ENCODE results near the gene GGNBP2. TPM values are rescaled to one million over a fixed set of nuclear protein-coding genes. Genes with fewer than 3 reads are reported as not detected.

The GGNBP2 gene
- total and polyA plus RNA-seq, 2 of the 8 experiments (the other 6 are each of a cell fraction or from before 2014, with no cell fraction given): 29.2 to 35.8 TPM

DNA sequence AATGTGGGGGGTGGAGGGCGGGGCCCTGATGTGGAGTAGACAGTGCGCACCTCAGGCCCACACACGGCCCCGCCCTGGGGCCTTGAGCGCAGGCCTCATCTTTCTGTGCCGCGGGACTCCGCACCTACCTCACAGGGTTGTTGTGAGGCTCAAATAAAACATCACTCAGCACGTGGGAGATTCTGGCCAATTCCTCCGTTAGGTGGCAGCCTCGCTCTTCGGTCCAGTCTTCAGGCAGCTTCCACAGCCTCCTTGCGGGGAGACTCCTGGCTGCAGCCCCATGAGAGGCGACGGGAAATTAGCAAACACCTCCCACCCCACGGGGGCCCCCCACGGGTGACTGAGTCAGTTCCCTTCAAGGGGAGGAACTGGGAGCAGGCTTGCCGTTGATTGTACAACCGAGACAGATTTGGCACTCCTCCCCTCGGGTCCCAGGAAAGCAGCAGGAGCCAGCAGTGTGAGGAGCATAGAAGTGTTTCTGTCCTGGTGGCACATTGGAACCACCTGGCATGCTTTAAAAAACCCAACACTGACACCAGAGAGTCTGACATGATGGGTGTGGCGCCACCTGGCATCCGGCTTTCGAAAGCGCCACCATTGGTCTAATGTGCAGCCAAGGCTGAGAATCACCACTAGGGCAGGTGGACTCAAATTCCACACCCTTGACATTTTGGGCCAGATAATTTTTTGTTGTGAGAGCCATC is 64.2 kb downstream of the GGNBP2 start:
- Histone ChIP-seq H2BK5ac (ENCODE audit: low read depth, low read length) (no peak overlapping the region), H3K4ac (replicated peaks; ENCODE audit: insufficient read length, low read depth, low read length) (no peak overlapping the region), H3K36me3 (ENCODE audit: control insufficient read depth in 2 of 4, insufficient read depth in 4 of 4, low read length in 3 of 4) (peaks cover 0 to 3% (median 0%) of the 10 kb centered on the region in 4 experiments; a peak in 1 of 8 replicates), H2BK120ac (replicated peaks; ENCODE audit: low read depth, low read length) (no peak overlapping the region), H3K79me2 (ENCODE audit: control insufficient read depth in 1 of 2, insufficient read depth in 2 of 2, low read length in 2 of 2) (peaks cover 2 to 13% of the 10 kb centered on the region in 2 experiments; a peak in 2 of 4 replicates), H4K8ac (ENCODE audit: extremely low read depth, insufficient read depth, low read length) (no peak overlapping the region), H3K27me3 (replicated peaks in 1 of 4; ENCODE audit: control insufficient read depth in 3 of 4, extremely low read depth in 1 of 4, insufficient read depth in 3 of 4, low read length in 3 of 4) (no peaks in the 10 kb centered on the region), H3K4me3 (ENCODE audit: extremely low read depth in 1 of 4, insufficient read depth in 2 of 4, low read depth in 3 of 4, low read length in 4 of 4) (no peak overlapping the region), H3K9me3 (ENCODE audit: insufficient read depth in 2 of 2, low read depth in 1 of 2, low read length in 1 of 2) (no peaks in the 10 kb centered on the region), H3K4me1 (replicated peaks in 1 of 4; ENCODE audit: control insufficient read depth in 3 of 4, insufficient read depth in 4 of 4, low read length in 3 of 4) (peaks cover 4 to 14% (median 11%) of the 10 kb centered on the region in 4 experiments; a peak in 6 of 7 replicates), H3K4me2 (ENCODE audit: insufficient read depth in 1 of 2, low read depth in 2 of 2, low read length in 2 of 2) (no peak overlapping the region), H3K14ac (ENCODE audit: insufficient read length) (no peak overlapping the region), H4K5ac (ENCODE audit: insufficient read length, low read depth, low read length) (no peak overlapping the region), H2AFZ (ENCODE audit: low read length) (no peak overlapping the region), H3K18ac (ENCODE audit: extremely low read depth, low read length) (no peak overlapping the region), H2BK20ac (ENCODE audit: low read length) (no peak overlapping the region), H3K79me1 (ENCODE audit: low read depth, low read length) (peaks cover 7% of the 10 kb centered on the region), H3K56ac (replicated peaks; ENCODE audit: insufficient read length, low read depth, low read length) (no peak overlapping the region), H3K27ac (ENCODE audit: low read depth, low read length) (no peak overlapping the region), H2AK5ac (ENCODE audit: low read depth, low read length) (no peak overlapping the region), H2BK12ac (ENCODE audit: low read depth, low read length) (no peak overlapping the region), H2BK15ac (ENCODE audit: low read length) (no peak overlapping the region), H4K91ac (replicated peaks; ENCODE audit: insufficient read length, low read length) (no peak overlapping the region), H3K23me2 (ENCODE audit: low read depth, low read length) (no peaks in the 10 kb centered on the region), H3K23ac (ENCODE audit: insufficient read length) (no peak overlapping the region), H3K9ac (replicated peaks in 1 of 4; ENCODE audit: extremely low read depth in 1 of 4, low read depth in 3 of 4, low read length in 3 of 4) (no peak overlapping the region), H4K20me1 (replicated peaks in 1 of 2; ENCODE audit: control insufficient read depth in 1 of 2, insufficient read depth in 2 of 2, low read length in 2 of 2) (peaks cover 3% of the 10 kb centered on the region in 2 experiments)
- DNase-seq (ENCODE audit: low read depth in 1 of 2, low spot score in 2 of 2): peak in 1 of 2 experiments; percentile 70
- FAIRE-seq: no peak
- ChIA-PET CTCF (ENCODE audit: partially characterized antibody) (interaction anchor here (0.6 to 1.7 kb wide), 7 partner anchors 8 to 97 kb away, joined by 3 to 8 read pairs (median 4); no protein-coding TSS in a partner anchor), POLR2A (ENCODE audit: partially characterized antibody) (no interaction called here)
- WGBS, 2 experiments (ENCODE audit: extremely low coverage in 1 of 2, insufficient coverage in 1 of 2, insufficient read length in 1 of 2, insufficient replicate concordance in 2 of 2, low coverage in 1 of 2, low lambda C conversion rate in 2 of 2, missing lambda C conversion rate in 1 of 2): 71% methylated on average over 24 of the region's 24 CpGs; no CpG with 5 or more reads in 1 of the 2 experiments
- TF ChIP-seq, protein P1, sequence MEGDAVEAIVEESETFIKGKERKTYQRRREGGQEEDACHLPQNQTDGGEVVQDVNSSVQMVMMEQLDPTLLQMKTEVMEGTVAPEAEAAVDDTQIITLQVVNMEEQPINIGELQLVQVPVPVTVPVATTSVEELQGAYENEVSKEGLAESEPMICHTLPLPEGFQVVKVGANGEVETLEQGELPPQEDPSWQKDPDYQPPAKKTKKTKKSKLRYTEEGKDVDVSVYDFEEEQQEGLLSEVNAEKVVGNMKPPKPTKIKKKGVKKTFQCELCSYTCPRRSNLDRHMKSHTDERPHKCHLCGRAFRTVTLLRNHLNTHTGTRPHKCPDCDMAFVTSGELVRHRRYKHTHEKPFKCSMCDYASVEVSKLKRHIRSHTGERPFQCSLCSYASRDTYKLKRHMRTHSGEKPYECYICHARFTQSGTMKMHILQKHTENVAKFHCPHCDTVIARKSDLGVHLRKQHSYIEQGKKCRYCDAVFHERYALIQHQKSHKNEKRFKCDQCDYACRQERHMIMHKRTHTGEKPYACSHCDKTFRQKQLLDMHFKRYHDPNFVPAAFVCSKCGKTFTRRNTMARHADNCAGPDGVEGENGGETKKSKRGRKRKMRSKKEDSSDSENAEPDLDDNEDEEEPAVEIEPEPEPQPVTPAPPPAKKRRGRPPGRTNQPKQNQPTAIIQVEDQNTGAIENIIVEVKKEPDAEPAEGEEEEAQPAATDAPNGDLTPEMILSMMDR (IDR thresholded peaks at IDR 0.05; ENCODE audit: control extremely low read depth in 1 of 3, insufficient read depth in 1 of 3, low read depth in 1 of 3, low read length in 3 of 3): peak; percentile 60 to 86 (median 62)
- TF ChIP-seq TEAD4 (IDR thresholded peaks at IDR 0.05; ENCODE audit: low read depth, low read length): 0 out of 2 replicates have a peak, but pooled peaks have one; percentile 3
- TF ChIP-seq CBX5 (IDR thresholded peaks at IDR 0.05; ENCODE audit: low read depth, low read length): no peak
- peak; percentile 69 to 80 for TF ChIP-seq RAD21 (IDR thresholded peaks at IDR 0.05 in 1 of 2, conservative IDR thresholded peaks at IDR 0.05 in 1 of 2; ENCODE audit: low read depth in 2 of 2, low read length in 2 of 2)
- no peak for TF ChIP-seq SIN3A (conservative IDR thresholded peaks at IDR 0.05 in 1 of 2, IDR thresholded peaks at IDR 0.05 in 1 of 2; ENCODE audit: low read depth in 1 of 2, low read length in 2 of 2)
- 0 out of 2 replicates have a peak, but pooled peaks have one; percentile 7 for TF ChIP-seq JUND (IDR thresholded peaks at IDR 0.05; ENCODE audit: low read length)
- TF ChIP-seq POLR2A (IDR thresholded peaks at IDR 0.05; ENCODE audit: control extremely low read depth in 1 of 2, low read depth in 2 of 2, low read length in 2 of 2): no peak
- TF ChIP-seq RBBP5 (IDR thresholded peaks at IDR 0.05; ENCODE audit: borderline replicate concordance, low read depth, low read length): no peak
- TF ChIP-seq, protein P2, sequence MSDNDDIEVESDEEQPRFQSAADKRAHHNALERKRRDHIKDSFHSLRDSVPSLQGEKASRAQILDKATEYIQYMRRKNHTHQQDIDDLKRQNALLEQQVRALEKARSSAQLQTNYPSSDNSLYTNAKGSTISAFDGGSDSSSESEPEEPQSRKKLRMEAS (IDR thresholded peaks at IDR 0.05): peak; percentile 81
